NCI-H1694 treated with DMSO at 0.1 percent for 48 hours (cell line): Measurements from ENCODE around the gene KRTAP4-8.
"Not testable (repeated sequence)": the region's sequence is repeated elsewhere in the genome, so short reads cannot be mapped to it uniquely, and the experiment has no call there.

Source experiments
- DNase-seq: peaks from one replicate; lab custom pipeline; 2025; lab: John Stamatoyannopoulos, UW

The KRTAP4-8 gene

DNA sequence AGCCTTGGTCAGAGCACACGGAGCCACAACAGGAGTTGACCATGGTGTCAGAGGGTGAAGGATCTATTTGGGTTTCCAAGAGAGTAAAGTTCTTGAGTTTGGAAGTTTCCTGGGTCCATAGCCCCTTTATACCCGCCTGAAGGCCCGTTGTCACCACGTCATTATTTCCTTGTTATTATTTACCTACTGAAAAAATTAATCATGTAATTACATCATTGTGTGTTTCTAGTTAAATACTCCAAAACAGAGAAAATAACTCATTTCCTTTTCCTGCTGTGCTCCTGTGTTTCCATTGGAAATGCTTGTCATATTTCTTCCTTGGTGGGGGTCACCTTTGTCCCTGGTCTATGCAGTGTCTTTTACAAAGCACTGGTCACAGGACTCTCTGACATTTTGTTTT, at the start of gene KRTAP4-8:
TSS of gene KRTAP4-8 (minus strand) at position 101 of the 400 bp plus-strand sequence. CDS start at position 43, 58 bp downstream.
- no peak for DNase-seq

DNA sequence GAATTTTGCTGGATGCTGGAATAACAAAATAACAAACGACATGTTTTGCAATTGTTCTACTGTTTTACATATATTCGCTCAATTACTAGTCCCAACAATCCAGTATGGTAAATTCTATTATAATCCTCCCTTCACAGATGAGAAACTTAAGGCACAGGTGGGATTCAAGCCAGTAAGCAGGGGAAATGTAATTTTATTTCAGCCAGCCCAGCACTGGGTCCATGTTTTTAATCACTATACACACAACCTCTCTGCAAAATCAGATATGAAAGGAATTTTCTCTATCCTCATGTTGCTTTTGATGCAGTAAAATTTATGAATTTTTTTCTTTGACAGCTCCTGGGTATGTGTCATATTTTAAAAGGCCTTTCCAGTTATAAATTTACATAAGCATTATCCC, 47.3 kb upstream of the KRTAP4-8 start:
- DNase-seq: no peak

DNA sequence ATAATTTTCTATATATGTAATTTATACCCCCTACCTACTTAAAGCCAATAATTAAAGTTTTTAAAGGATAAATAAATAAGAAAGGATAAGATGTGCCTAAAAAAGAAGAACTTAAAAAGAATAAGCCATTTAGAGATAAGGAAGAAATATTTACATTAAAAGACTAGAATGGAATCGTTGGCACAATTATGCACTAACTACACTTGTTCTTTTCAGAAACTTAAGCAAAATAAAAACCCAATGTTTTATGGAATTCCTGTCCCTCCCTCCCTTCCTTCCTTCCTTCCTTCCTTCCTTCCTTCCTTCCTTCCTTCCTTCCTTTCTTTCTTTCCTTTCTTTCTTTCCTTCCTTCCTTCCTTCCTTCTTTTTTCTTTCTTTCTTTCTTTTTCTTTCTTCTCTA, 46.9 kb upstream of the KRTAP4-8 start:
- DNase-seq: no peak

DNA sequence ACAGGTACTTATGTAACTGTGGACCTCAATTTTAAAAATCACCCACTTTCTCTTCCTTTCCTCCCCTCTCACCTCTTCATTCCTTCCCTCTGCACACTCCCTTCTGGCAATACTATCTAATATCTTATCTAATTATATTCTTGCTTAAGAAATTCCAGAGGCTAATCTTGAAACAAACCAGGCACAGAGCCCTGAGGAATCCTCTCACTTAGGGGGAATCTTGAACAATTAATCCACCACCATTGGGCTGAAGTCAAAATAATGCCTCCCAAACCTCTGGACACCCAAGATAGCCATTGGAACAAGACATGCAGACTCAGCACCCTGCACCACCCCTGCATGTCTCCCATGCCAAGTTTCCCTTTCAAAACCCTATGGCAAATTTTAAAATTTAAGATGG, 43.4 kb upstream of the KRTAP4-8 start:
- no peak for DNase-seq

DNA sequence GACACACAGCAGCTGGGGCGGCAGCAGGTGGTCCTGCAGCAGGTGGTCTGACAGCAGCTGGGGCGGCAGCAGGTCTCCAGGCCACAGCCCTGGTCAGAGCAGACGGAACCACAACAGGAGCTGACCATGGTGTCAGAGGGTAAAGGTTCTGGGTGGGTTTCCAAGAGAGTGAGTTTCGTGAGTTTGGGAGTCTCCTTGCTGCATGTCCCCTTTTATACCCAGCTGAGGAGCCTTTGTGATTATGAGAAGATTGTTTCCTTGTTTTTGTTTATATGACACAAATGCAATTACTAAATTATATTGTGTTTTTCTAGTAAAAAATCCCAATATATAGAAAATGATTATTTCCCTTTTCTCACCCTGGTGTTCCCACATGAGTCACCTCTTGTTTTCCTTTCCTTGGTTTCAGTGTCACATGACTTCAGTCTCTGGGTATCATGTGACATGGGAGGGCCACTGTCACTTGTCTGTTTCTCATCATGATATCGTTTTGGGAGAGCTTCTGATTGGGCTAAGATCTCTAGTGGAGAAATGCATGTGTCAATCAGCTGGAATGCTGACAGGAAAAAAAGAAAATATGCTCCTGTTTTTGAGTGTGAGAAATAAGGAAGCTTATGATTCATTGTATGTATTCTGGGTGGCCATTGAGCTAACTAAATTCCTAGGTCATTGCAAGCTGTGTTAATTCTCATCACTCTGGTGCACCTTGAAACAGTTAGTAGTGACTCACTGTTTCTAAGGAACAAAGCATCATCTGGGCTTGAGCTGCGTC, 42.6 kb upstream of the KRTAP4-8 start, which contains the start of gene KRTAP4-6:
TSS of gene KRTAP4-6 (minus strand) at position 185 of the 772 bp plus-strand sequence. CDS start at position 128, 57 bp downstream.
- no peak for DNase-seq

DNA sequence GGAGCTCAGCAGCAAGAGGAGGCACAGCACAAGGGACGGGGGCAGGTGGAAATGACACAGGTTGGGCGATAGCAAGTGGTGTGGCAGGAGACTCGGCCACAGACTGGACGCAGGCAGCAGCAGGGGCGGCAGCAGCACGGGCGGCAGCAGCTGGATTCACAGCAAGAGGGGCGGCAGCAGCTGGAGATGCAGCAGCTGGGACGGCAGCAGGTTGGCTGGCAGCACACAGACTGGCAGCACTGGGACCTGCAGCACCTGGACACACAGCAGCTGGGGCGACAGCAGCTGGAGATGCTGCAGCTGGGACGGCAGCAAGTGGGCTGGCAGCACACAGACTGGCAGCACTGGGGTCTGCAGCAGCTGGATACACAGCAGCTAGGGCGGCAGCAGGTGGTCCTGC, 41.9 kb upstream of the KRTAP4-8 start:
- not testable (repeated sequence) for DNase-seq

DNA sequence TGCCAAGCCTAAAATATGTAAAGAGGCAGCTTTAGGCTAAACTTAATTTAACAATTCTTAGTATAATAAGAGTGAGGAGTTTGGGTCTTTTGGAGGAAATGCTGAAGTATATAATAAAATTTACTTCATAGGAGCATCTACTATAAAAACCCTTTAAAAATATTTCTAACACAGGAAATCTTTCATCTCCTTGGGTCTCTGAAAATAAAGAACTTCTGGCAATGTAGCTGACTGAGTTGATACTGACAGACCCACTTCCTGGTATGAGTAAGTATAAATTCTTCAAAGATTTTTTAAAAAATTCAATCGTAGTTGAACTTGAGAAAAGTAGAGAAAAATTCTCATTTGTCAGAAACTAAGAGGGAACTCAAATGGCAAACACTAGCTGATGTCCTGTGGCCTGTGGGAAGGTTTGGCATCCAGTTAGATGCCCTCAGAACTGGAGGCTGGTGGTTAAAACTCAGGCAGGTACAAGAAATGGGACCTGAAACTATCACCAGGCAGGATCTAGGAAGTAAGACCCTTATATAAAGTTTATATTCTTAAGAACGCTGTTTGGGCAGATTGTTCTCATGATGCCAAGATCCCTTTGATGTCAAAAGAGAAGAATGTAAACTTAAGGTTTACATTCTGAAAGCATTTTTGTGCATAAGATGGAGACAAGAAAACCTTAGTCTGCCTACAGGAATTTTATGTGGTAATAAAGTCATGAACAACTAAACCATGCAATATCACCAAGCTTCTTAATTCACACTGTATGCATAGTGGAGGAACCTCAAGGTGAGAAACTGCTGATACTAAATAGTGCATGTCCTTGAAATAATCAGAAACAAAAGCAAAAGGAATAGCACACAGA, 36.2 kb upstream of the KRTAP4-8 start:
- DNase-seq: no peak

DNA sequence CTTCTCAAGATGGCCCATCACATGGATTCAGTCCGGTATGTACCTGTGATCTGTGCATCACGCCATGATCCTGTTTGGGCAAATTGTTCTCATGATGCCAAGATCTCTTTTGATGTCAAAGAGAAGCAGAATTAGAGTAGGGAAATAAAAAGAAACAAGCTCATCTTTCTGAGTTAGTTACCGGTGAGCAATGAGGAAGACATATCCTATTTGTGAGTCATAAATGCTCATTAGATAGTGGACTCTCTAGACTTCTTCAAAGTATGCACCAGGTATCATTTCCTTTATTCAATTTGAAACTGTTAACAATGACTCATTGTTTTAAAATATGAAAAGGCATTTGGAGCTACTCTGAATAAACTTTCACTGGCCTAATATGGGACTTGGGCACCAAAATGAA, 34.0 kb upstream of the KRTAP4-8 start:
- DNase-seq: no peak

DNA sequence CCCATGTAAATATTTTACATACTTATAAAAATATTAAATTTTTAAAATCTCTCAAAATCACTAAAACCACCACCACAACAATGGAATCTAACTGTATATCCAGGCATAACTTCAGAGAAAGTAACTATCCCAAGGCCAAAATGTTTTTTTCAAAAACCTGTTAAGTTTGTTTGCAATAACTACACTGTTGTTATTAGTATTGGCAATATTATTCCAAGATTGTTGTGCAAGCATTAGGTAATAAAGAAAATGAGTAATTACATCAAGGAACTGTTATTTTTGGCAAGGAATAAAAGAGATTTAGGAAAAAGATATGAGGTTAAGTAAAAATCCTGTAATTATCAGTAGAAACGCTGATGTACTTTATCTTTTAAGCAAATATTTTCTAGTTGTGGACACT, 29.4 kb upstream of the KRTAP4-8 start:
- no peak for DNase-seq

DNA sequence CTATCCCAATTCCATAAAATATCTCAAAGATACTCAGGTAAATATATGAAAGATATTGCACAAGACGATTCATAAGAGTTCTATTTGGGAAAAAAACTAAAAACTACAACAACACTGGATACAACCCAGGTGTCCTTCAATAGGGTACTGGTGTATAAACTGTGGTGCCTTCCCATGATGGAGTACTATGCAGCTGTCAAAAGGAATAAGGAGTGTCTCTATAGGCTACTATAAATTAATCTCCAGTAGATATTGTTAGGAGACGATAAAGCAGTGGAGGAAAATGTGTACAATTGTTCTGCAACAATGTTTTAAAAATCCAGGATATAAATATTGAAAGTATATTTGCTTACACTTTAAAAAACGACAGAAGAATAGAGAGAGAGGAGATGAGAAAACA, 28.5 kb upstream of the KRTAP4-8 start:
- DNase-seq: no peak

DNA sequence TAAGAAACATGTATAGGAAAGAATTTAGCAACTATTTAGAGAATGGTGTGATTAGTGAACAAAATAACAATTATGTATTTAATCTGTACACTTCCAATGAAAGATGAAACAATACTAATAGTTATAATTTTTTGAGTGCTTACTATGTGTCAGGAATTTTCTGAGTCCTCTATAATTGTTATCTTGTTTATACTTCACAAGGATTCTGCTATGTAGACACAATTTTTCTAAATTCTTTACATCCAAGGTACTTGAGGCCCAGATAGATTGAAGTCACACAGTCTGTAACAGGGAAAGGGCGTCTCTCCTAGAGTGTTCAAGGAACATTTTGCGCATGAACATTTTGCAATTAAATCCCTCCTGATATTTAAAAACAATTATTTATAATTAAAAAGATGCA, 27.1 kb upstream of the KRTAP4-8 start:
- DNase-seq: no peak

DNA sequence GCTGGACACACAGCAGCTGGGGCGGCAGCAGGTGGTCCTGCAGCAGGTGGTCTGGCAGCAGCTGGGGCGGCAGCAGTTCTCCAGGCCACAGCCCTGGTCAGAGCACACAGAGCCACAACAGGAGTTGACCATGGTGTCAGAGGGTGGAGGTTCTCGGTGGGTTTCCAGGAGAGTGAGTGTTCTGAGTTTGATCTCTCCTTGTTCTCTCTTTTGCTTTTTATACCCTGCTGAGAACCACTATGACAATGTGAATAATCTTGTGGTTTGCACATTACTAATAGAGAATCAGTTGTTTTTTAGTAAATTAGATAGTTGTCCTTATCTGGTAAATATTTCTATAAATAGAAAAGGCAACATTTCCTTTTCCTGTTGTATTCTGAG, 26.0 kb upstream of the KRTAP4-8 start, which contains the start of gene KRTAP4-12:
TSS of gene KRTAP4-12 (minus strand) at position 192 of the 381 bp plus-strand sequence. CDS start at position 132, 60 bp downstream.
- not testable (repeated sequence) for DNase-seq

DNA sequence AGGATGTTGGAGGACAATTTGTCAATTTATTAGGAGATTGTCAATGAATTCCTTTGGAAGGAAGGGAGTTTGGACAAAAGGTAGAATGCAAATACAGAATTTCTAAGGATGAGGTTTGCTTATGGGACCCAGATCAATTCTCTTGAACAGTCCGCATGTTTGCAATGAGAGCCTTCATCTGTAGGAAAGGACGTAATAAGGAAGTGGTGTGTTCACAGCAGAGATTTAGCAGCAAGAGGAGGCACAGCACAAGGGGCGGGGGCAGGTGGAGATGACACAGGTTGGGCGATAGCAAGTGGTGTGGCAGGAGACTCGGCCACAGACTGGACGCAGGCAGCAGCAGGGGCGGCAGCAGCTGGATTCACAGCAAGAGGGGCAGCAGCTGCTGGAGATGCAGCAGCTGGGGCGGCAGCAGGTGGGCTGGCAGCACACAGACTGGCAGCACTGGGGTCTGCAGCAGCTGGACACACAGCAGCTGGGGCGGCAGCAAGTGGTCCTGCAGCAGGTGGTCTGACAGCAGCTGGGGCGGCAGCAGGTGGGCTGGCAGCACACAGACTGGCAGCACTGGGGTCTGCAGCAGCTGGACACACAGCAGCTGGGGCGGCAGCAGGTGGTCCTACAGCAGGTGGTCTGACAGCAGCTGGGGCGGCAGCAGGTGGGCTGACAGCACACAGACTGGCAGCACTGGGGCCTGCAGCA, 25.5 kb upstream of the KRTAP4-8 start:
- not testable (repeated sequence) for DNase-seq

DNA sequence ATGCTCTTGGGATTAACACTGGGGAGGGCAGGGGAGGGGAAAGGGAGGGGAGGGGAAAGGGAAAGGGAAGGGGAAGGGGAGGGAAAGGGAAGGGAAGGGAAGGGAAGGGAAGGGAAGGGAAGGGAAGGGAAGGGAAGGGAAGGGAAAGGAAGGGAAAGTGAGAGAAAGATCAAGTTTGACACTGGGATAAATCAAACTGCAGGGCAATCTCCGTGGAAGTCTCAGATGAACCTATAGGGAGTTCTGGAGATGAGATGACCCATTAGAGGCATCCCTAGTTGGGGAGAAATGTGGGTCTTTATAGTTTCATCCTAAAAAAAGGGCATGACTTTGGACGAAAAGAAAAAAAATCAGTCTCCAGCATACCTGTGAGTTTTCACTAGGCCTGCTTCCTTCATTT, 23.8 kb upstream of the KRTAP4-8 start:
- no peak for DNase-seq

DNA sequence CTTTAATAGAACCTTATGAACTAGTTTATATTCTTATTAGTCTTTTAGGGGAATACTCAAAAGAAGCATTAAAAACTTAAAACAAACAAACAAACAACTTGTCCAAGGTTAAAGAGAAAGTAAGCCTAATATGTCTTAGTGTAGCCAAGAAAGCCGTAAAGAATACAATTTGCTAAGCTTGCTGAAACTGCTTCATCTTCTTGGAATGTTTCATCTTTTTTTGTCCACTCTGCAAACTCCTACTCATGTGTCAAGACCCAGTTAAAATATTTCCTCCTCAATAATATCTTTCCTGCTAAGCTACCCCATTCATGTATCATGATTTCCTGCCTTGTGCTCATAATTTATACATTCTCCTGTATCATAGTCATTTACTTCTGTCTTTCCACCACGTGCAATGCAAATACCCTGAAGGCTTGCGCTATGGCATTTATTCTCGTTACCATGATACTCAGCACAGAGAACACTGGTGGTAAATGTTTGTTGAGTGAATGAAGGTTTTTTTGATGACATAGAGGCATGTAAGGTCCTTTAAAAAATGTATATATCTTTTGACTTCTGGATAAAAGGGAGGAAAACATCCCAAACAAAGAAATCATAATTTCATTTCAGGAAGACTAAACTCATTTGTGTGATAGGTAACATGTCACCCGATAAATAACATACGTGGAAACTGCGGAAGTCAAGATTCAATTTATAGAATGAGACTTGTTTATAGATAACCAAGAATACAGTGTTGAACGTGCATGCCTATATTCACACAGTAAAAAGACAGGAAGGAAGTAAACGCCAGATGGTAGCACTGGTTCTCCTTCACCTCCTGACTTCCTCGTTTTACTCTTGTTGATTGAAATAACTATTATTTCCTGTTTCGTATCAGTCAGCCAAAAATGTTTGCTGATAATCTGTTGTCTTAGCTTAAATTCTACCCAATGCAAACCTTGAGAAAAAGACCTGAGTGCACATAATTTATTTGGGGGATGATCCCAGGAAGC, 22.1 kb upstream of the KRTAP4-8 start:
- not testable (repeated sequence) for DNase-seq

DNA sequence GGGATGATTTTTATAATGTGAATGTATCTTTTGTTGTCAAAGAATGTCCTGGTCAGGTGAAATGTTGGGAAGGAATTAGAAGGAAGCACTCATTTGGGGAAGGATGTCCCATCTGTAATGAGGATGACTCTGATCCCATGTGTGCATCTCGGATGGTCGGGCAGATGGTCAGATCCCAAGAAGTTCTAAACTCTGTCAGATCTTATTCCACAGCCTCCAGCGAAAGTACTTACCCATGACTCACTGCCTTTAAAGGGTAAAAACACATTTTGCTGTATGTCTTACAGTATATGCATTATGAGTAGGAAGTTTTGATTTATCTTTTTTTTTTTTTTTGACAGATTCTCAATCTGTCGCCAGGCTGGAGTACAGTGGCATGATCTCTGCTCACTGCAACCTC, 20.8 kb upstream of the KRTAP4-8 start:
- DNase-seq: no peak

DNA sequence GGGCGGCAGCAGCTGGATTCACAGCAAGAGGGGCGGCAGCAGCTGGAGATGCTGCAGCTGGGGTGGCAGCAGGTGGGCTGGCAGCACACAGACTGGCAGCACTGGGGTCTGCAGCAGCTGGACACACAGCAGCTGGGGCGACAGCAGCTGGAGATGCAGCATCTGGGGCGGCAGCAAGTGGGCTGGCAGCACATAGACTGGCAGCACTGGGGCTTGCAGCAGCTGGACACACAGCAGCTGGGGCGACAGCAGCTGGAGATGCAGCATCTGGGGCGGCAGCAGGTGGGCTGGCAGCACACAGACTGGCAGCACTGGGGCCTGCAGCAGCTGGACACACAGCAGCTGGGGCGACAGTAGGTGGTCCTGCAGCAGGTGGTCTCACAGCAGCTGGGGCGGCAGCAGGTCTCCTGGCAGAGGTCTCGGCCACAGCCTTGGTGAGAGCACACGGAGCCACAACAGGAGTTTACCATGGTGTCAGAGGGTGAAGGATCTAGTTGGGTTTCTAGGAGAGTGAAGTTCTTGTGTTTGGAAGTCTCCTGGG, 20.0 kb upstream of the KRTAP4-8 start, which contains the start of gene KRTAP4-11:
TSS of gene KRTAP4-11 (minus strand) at position 528 of the 541 bp plus-strand sequence. CDS start at position 470, 58 bp downstream.
- not testable (repeated sequence) for DNase-seq

DNA sequence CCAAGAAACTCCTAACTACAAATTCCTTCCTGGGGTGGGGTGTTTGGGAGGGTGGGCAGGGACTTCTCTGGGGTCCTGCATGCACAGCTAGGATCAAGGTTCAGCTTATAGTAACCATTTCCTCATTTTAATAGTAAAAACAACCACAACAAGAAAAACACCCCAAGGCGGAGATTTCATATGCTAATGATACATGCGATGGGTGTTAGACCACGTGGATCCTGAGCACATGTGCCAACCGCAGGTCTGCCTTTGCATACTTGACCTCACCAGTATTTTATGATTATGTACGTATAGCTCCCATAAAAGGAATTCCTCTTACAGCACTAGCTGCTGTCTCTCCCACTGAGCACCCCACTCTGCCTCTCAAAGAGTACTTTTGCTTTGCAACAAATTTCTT, 18.4 kb upstream of the KRTAP4-8 start:
- DNase-seq: no peak

DNA sequence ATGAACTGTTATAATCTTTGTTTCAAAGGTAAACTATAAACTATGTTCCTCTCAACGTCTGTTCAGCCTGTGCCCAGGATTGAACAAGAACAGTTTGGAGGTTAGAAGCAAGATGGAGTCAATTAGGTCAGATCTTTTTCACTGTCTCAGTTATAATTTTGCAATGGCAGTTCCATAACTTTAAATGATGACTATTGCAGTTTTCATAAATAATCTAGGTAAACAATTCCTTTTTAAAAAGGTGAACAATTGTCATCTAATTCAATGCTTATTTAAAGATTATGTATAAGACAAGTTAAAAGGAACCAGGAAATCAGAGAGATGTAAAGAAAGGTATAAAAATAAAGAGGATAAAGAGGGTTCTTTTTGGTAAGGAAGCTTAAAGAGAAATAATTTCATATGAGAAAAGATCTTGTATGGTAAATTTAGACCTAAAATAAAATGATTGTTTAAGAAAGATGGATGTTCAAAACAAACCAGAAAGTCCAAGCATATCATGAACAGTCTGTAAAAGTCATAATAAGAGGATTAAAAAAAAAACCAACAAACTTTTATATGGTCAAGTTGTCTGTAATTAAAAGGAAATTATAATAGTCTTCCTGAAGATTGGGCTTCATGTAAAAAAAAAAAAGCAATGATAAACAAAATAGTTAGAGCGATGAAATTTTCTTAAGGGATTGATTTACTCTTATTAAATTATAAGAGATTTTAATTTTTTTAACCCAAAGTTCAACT, 13.4 kb upstream of the KRTAP4-8 start:
- no peak for DNase-seq
